Aortic smooth muscle cell (primary cell): ENCODE measurements around the gene PPP3R2. TPM values are rescaled to one million over a fixed set of nuclear protein-coding genes. Genes with fewer than 3 reads are reported as not detected.

Experiments used
- total RNA-seq: library from RNA; depleted of rRNA; stranded (reverse); fragments of >200 nt; gene quantifications from 2 replicates; pipeline ENCODE4 v1.2.3, GENCODE V29; 2014

PPP3R2 gene
- not detected in 2 replicates for total RNA-seq

DNA sequence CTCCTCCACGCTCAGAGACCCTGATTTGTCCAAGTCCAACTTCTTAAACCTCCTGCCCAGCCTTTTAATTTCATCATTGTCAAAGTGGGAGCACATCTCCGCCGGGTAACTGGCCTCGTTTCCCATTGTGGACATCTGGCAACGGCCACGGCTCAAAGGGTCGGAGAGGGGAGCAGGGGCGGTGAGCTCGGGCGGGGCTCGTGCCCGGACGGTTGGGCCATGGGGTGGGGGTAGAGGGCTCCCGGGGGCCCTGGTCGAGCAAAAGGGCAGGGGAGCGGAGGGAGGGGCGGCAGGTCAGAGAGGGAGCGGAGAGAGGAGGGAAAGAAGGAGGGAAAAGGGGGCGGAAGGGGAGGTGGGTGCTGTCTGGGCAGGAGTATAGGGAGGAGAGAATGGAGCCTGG, at the start of gene PPP3R2:
Gene PPP3R2 (minus strand): TSS at position 174 of the 400 bp plus-strand sequence. CDS start 48 bp downstream, at position 126.

Other genes starting within 250 kb of the PPP3R2 start
- not detected in 2 replicates for gene BAAT, start 210.0 kb downstream of the PPP3R2 start, total RNA-seq
- 10.3 and 11.9 TPM in 2 replicates for gene MRPL50, start 196.4 kb downstream of the PPP3R2 start, total RNA-seq
- gene ZNF189, start 196.1 kb downstream of the PPP3R2 start, total RNA-seq: 16.9 and 18.2 TPM in 2 replicates
- not detected in 2 replicates for gene ALDOB, start 159.2 kb downstream of the PPP3R2 start, total RNA-seq
- gene RNF20, start 61.1 kb downstream of the PPP3R2 start, total RNA-seq: 34.7 and 36.6 TPM in 2 replicates
- under 0.01 TPM in 2 replicates for gene GRIN3A, start 143.7 kb upstream of the PPP3R2 start, total RNA-seq